Kidney epithelial cell (primary cell): ENCODE measurements around the gene XRCC6. TPM values are rescaled to one million over a fixed set of nuclear protein-coding genes. Genes with fewer than 3 reads are reported as not detected.
A peak's percentile ranks its signal among the peaks of the same experiment; 100 is the strongest.

Experiments used
- DNase-seq: peaks from one replicate; pipeline ENCODE4 v3.0.0-alpha.2; 2010; ENCODE audit warnings: low read depth
- H3K27me3 ChIP-seq: 2 replicates; pipeline ENCODE4 v1.6.0; 2011; ENCODE audit warnings: low read length; ENCODE audit not compliant: control insufficient read depth, insufficient read depth
- H3K36me3 ChIP-seq: 2 replicates; pipeline ENCODE4 v1.5.1; 2011; ENCODE audit warnings: low read length; ENCODE audit not compliant: control insufficient read depth, insufficient read depth
- H3K4me3 ChIP-seq: 2 replicates; pipeline ENCODE4 v1.5.1; 2011; ENCODE audit warnings: low read depth, mild to moderate bottlenecking, control low read depth, low read length
- total RNA-seq: library from RNA; depleted of rRNA; stranded (reverse); fragments of >200 nt; gene quantifications from 2 replicates; pipeline ENCODE4 v1.2.3, GENCODE V29; 2015
- TF ChIP-seq, protein P1 (sequence below): IDR thresholded peaks from 2 replicates; pipeline ENCODE4 v1.5.1; 2011; ENCODE audit warnings: mild to moderate bottlenecking, moderate library complexity, low read length, control low read depth, inconsistent platforms; ENCODE audit not compliant: insufficient read depth, poor library complexity, severe bottlenecking

The XRCC6 gene
- total RNA-seq, 1 donor from 2014 or later: 296 TPM

DNA sequence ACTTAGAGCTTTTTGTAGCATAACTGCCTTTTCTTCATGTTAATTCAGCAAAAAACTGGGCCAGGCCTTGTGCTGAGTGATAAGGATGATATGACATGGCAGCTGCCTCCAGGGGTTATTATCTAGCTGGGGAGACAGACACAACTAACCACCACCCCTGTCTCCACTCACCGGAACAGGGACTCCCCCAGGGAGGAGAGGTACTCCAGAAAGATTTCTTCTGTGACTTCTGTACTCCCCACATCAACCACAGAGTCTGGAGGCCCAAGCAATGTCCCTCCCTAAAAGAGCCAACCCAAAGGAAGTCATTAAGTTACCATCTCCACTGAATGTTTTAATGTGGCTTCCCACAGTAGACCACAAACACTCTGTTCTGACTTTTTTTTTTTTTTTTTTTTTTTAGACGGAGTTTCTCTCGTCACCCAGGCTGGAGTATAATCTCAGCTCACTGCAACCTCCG, 17.2 kb upstream of the XRCC6 start:
- H3K36me3 ChIP-seq: peaks cover 4% of the 10 kb centered on the region
- TF ChIP-seq, protein P1, sequence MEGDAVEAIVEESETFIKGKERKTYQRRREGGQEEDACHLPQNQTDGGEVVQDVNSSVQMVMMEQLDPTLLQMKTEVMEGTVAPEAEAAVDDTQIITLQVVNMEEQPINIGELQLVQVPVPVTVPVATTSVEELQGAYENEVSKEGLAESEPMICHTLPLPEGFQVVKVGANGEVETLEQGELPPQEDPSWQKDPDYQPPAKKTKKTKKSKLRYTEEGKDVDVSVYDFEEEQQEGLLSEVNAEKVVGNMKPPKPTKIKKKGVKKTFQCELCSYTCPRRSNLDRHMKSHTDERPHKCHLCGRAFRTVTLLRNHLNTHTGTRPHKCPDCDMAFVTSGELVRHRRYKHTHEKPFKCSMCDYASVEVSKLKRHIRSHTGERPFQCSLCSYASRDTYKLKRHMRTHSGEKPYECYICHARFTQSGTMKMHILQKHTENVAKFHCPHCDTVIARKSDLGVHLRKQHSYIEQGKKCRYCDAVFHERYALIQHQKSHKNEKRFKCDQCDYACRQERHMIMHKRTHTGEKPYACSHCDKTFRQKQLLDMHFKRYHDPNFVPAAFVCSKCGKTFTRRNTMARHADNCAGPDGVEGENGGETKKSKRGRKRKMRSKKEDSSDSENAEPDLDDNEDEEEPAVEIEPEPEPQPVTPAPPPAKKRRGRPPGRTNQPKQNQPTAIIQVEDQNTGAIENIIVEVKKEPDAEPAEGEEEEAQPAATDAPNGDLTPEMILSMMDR: no peak
- no peak for DNase-seq

DNA sequence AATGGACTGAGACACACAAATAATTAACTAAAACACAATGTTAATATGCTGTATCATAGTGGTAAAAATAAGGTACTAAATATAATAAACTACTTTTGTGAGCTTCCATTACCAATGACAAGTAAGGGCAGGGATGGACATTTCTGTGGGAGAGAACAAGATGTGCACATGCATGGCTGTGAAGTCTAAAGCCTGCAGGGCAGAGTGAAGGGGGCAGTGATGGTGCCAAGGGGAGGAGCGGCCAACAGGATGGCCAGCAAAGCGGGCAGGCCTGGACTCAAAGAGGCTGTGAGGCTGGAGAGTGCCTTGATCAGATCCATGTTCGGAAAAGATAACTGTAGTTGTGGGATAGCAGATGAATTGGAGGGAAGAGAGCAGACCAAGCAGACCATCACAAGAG, 12.7 kb upstream of the XRCC6 start:
- DNase-seq: no peak
- Histone ChIP-seq H3K27me3 (no peaks in the 10 kb centered on the region), H3K4me3 (no peak overlapping the region), H3K36me3 (peaks cover 3% of the 10 kb centered on the region)
- TF ChIP-seq, protein P1: no peak

More for the DNA sequence above, 17.2 kb upstream of the XRCC6 start:
- no peaks in the 10 kb centered on the region for H3K27me3 ChIP-seq
- no peak overlapping the region for H3K4me3 ChIP-seq

DNA sequence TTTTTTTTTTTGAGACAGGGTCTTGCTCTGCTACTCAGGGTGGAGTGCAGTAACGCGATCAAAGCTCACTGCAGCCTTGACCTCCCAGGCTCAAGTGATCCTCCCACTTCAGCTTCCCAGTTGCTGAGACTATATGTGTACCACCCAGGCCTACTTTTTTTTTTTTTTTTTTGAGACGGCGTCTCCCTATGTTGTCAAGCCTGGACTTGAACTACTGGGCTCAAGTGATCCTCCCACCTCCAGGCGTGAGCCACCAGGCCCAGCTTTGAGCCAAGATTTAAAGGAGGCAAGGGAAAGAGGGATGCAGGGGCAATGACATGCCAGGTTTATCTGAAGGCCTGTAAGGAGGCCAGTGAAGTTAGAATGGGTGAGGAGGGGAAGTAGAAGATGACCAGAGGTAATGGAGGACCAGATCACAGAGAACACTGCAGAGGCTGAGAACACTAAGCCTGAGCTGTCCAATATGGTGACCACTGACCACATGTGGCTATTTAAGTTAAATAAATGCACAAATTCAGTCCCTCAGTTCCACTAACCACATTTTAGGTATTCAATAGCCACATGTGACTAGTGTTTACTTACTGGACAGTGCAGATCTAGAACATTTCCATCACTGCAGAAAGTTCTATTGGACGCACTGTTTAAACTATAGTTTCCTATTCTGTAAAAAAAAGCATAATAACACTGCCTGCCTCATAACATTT, 8.3 kb upstream of the XRCC6 start:
- Histone ChIP-seq H3K36me3 (no peaks in the 10 kb centered on the region), H3K4me3 (no peak overlapping the region), H3K27me3 (no peaks in the 10 kb centered on the region)
- TF ChIP-seq, protein P1: no peak
- no peak for DNase-seq

- Histone ChIP-seq H3K27me3 (no peaks in the 10 kb centered on the region), H3K4me3 (no peak overlapping the region), H3K36me3 (no peaks in the 10 kb centered on the region)
- TF ChIP-seq, protein P1: no peak
- no peak for DNase-seq
Measured at GRCh38 chr22:41613456-41613855, 7.6 kb upstream of the XRCC6 start.

DNA sequence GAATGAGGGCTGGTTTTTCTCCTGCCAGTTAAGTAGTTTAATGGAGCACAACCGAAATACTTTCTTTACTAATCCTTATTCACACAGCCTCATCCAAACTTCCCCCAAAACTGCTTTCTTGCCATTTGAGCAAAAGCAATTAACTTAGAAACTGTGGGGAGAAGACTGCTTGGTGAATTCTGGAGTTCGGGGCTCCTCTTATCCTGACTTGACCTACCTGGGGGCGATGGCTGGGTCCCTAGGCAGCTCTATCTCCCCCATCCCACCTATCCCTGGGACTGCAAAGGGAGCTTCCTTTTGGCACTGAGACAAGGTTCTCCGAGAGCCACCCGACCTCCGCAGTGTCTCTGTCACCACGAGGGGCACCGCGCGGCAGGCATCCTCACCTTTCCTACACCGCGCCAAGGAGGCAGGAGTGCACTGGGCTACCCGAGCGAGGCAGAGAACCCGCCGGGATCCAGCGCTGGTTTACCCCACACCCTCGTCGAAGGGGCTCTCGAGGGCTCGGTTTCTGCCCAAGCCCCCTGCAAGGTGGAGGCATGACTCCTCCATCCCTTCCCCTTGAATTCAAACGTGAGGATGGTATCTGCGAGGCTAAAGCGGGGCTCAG, 1.0 kb upstream of the XRCC6 start:
- no peaks in the 10 kb centered on the region for H3K27me3 ChIP-seq
- no peak for DNase-seq
- H3K36me3 ChIP-seq: no peaks in the 10 kb centered on the region
- peak overlapping the region; percentile 77 for H3K4me3 ChIP-seq
- TF ChIP-seq, protein P1: peak; percentile 12
